ENCODE measurements around the gene FBXO2. TPM values are rescaled to one million over a fixed set of nuclear protein-coding genes. Genes with fewer than 3 reads are reported as not detected.

FBXO2 gene
- total and polyA plus RNA-seq, 9 of the 15 experiments (the other 6 are each of a cell fraction or from before 2014, with no cell fraction given): 0.04 to 1.9 (median 0.27) TPM

GRCh38 chr1:11650331-11650991 lies 3.8 kb downstream of the FBXO2 start (continued):
- peak; percentile 94 to 99 (median 98) for TF ChIP-seq CTCF (IDR thresholded peaks at IDR 0.05 in 2 of 3, conservative IDR thresholded peaks at IDR 0.05 in 1 of 3; ENCODE audit: insufficient read depth in 2 of 3, low read depth in 1 of 3, low read length in 3 of 3)
- TF ChIP-seq SMAD3 (CRISPR knock-in tag; conservative IDR thresholded peaks at IDR 0.05): no peak
- TF ChIP-seq ZNF12 (CRISPR knock-in tag; IDR thresholded peaks at IDR 0.05): no peak
- TF ChIP-seq PYGO2 (tag; IDR thresholded peaks at IDR 0.05): no peak
- TF ChIP-seq IFI16 (CRISPR knock-in tag; IDR thresholded peaks at IDR 0.05): no peak
- TF ChIP-seq TRIM28 (IDR thresholded peaks at IDR 0.05): no peak
- no peak for TF ChIP-seq POLR2H (tag; IDR thresholded peaks at IDR 0.05; ENCODE audit: low read depth)
- TF ChIP-seq GTF2A2 (tag; IDR thresholded peaks at IDR 0.05): no peak
- TF ChIP-seq HNRNPK (IDR thresholded peaks at IDR 0.05; ENCODE audit: low read depth, low read length, poor library complexity, severe bottlenecking): no peak
- TF ChIP-seq ZNF384 (IDR thresholded peaks at IDR 0.05; ENCODE audit: low read depth, low read length): no peak
- TF ChIP-seq RREB1 (CRISPR knock-in tag; IDR thresholded peaks at IDR 0.05): peak; percentile 80; the same call in 1 of the 2 replicates
- no peak for TF ChIP-seq HSF4 (CRISPR knock-in tag; IDR thresholded peaks at IDR 0.05; ENCODE audit: borderline replicate concordance)
- no peak for TF ChIP-seq COPS2 (conservative IDR thresholded peaks at IDR 0.05)
- no peak for TF ChIP-seq OTX1 (CRISPR knock-in tag; IDR thresholded peaks at IDR 0.05)
- TF ChIP-seq E2F6 (IDR thresholded peaks at IDR 0.05; ENCODE audit: borderline replicate concordance in 1 of 2, extremely low read depth in 1 of 2, insufficient read depth in 1 of 2, insufficient read length in 1 of 2, low read depth in 1 of 2, low read length in 1 of 2, poor library complexity in 1 of 2, severe bottlenecking in 1 of 2): peak; percentile 54 to 76
- no peak for TF ChIP-seq DLX4 (CRISPR knock-in tag; IDR thresholded peaks at IDR 0.05)
- TF ChIP-seq TRIM24 (IDR thresholded peaks at IDR 0.05): peak in 1 of 2 experiments; percentile 13; a peak in 1 of 4 replicates
- peak; percentile 59; the same call in 1 of the 2 replicates for TF ChIP-seq SOX6 (IDR thresholded peaks at IDR 0.05)
- TF ChIP-seq PHTF2 (CRISPR knock-in tag; IDR thresholded peaks at IDR 0.05): no peak
- TF ChIP-seq KDM1A (IDR thresholded peaks at IDR 0.05): peak; percentile 81 to 93

All from K562 (cell line).